T-helper 1 cell treated with Interleukin-12 subunit alpha and Interleukin-12 subunit beta and Interleukin-4 antibody, amounts not matched to agents 30 ng/mL and 1 ng/mL, for 36 hours (primary cell): Measurements from ENCODE around the gene PNLIPRP1. TPM values are rescaled to one million over a fixed set of nuclear protein-coding genes. Genes with fewer than 3 reads are reported as not detected.

Experiments used
- intact Hi-C: fragments of 100-400 bp; cut with micrococcal nuclease; formaldehyde crosslinking; loops from one replicate; pipeline ENCODE4 v1.15.1; 2024
- total RNA-seq: library from RNA; stranded (reverse); gene quantifications from 2 replicates; pipeline ENCODE4 v1.2.3, GENCODE V29; 2022

Gene PNLIPRP1
- total RNA-seq, 1 donor from 2014 or later = not detected

DNA sequence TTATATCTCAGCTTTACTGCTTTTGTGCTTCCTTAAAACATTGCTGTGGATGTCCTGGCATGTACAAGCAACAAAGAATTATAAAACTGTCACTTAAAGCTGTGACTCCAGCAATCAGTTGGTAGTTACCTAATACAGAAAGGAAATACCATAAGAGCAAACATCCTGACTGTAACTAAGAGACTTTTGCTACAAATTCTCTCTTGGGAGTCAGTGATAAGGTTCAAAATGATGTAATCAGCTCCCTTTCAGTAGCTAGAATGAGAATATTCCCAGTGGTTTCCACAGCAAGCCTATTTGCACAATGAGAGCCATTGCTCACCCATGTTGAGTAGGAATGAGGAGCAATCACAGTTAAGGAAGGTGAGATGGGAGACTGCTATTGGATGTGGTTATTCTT is 7.6 kb downstream of the PNLIPRP1 start:
- intact Hi-C loops = no loop called here

- intact Hi-C loops = no loop called here
These were observed 9.2 kb downstream of the PNLIPRP1 start for GRCh38 chr10:116599991-116600390.

DNA sequence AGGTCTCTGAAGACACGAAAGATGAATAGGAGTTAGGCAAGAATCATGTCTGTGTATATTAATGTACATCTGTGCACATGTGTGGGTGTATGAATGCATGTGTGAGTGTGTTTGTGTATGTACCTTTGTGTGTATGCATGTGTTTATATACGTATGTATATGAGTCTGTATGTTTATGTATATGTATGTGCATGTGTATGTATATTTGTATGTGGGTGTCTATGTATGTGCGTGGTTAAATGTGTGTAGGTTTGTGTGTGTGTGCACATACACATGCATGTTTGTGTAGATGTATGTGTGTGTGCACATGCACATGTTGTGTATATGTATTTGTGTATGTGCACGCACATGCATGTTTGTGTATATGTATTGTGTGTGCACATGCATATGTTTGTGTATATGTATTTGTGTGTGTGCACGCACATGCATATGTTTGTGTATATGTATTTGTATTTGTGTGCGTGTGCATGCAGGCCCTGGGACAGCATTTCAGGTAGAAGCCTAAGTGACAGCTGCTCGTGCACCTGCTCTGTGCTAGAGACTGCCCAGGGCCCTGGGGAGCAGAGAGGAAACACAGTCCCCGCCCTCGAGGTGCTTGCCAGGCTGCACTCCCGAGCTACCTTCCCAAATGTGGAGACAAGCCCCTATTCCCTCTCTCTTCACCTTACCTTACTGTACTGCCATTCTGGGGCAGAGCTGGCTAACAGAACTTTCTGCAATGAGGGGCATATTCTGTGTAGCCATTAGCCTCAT is 12.1 kb downstream of the PNLIPRP1 start:
- intact Hi-C loops = no loop called here

DNA sequence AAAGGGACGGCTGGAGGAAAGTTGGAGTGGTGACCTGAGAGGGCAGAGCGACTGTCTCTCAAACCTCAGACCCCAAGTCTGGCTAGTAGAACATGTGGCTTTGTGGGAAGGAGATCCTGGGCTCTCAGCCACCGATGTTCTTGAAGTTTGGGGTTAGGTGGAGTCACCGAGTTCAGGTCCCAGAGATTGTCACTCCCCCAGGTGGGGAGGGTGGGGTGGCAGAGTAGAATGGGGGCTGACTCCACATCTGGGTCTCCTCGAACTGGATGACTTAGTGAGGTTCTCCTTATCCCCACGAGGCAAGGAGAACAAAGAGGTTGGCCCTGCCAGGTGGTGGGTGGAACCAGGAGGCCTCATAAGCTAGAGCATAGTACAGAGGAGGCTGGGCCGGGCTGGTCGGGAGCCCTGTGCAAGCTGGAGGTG is 15.3 kb downstream of the PNLIPRP1 start:
- intact Hi-C loops = no loop called here

DNA sequence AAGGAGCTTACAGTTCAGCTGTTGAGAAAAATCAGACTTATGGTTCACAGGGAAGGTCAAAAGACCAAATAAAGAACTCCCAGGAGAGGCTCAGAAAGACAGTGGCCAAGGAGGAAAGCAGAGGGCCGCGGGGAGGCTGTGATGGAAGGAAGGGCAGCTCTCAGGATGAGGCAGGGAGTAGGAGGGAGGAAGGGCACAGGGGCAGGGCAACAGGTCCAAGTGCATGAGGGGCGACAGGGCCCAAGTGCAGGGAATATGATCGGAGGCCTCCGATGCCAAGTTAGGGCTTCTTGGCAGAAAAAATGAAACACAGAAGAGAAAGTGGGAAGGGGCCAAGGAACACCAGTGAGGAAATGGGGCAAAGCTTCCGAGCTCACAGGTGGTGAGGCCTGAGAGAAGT is 16.6 kb downstream of the PNLIPRP1 start:
- intact Hi-C loops = no loop called here

GRCh38 chr10:116608686-116609594 is 18.2 kb downstream of the PNLIPRP1 start:
- intact Hi-C loops = no loop called here

- intact Hi-C loops = no loop called here
These were observed 19.8 kb downstream of the PNLIPRP1 start for GRCh38 chr10:116610443-116611152.

GRCh38 chr10:116611153-116611545 is 20.4 kb downstream of the PNLIPRP1 start:
- intact Hi-C loops = no loop called here

DNA sequence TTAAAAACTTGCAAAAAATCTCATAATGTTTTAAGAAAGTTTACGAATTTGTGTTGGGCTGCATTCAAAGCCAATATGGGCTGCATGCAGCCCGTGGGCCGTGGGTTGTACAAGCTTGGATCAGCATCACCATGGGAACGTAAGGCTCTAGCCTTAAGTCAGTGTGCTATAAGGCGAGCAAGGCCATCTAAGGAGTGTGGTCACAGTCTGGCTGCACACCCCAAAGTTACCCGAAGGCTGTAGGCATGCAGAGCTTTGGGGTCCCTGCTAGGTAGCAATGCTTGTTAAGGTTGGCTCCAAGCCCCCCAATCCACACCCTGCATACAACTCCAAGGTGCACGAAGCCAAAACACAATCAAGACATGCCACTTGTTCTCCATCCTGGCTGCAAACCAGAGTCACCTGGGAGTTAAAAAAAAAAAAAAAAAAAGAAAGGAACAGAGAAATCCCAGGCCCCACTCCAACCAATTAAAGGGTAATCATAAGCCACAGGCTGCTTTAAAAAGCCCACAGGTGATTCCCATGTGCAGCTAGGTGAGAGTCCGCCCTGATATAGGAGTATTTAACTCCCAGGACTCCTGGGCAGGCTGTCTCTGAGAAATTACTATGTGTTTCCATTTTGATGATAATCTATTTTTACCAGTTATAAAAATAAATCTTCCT is 21.5 kb downstream of the PNLIPRP1 start:
- intact Hi-C loops = no loop called here

GRCh38 chr10:116613471-116613870 is 22.7 kb downstream of the PNLIPRP1 start:
- intact Hi-C loops = no loop called here

GRCh38 chr10:116614796-116615195 is 24.0 kb downstream of the PNLIPRP1 start:
- intact Hi-C loops = no loop called here

DNA sequence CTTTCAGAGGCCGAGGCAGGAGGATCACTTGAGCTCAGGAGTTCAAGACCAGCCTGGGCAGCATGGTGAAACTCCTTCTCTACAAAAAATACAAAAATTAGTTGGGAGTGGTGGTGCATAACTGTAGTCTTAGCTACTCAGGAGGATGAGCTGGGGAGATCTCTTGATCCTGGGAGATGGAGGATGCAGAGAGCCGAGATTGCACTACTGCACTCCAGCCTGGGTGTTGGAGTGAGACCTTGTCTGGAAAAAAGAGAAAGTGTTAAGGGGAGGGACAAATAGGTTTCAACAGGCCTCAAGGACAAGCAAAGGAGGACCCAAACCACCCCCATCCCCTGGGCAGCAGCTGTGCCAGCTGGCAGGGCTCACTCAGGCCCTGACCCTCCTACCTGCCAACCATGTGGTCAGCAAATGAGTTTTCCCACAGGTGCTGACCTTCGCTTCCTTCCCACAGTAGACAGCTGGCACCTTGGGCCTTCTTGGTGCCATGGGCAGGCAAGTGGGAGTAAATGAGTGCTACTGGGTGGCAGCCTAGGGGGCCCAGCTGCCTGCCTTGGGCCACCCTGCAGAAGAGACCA is 24.5 kb downstream of the PNLIPRP1 start:
- intact Hi-C loops = no loop called here

GRCh38 chr10:116620423-116621400 is 30.0 kb downstream of the PNLIPRP1 start, which contains the start of gene PNLIPRP2:
Gene PNLIPRP2 (plus strand): TSS chr10:116620953.
- intact Hi-C loops = no loop called here

DNA sequence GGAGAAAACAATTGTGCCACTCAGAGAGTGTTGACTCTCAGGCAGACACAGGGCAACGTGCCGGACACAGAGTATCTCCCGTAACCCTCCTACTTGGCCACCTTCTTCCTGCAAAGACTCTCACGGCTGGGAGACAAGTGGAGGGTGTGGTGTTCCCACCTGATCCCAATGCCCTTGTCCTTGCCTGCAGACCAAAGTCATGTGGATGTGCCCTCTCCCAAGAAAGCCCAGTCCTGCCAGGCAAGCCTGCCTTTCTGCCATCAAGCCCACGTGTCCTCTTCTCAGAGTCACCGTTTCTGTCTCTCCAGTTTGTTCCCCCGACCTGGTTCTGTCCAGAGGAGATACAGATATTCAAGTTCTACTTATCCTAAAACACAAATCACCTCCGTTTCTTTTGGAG is 30.7 kb downstream of the PNLIPRP1 start:
- intact Hi-C loops = no loop called here

DNA sequence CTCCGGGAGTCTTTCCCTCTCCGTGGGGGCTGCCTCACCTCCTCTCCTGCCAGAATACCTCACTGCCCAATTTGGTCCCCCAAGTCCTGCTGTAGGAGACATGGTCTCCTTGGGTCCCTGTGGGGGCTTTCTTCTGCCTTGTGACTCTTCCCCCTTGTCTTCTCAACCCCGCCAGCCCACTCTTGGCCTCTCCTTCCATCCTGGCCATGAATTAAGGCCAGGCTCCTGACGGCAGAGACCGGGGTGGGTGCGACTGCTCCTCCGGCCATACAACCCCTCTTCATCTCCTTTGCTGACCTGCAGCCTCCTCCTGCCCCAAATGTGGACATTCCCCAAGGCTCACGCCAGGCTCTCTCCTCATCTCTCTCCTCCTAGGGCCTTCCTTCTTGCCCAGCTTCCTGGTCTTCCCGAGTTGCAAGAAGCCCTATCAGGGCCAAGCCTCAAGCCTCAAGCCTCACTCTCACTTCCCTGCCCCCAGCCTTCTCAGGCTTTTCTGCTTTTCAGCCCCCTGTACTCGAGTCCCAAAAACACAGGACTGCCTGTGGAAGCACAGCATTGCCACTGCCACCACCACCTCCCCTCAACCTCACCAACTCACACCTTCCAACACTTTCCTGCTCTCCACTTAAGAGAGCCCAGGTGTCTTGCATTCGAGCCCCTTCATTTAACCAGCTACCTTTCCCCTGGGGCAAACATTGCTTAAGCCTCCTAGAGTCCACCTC is 31.3 kb downstream of the PNLIPRP1 start:
- intact Hi-C loops = no loop called here

- intact Hi-C loops = no loop called here
These were observed 35.1 kb downstream of the PNLIPRP1 start for GRCh38 chr10:116625845-116626244.

DNA sequence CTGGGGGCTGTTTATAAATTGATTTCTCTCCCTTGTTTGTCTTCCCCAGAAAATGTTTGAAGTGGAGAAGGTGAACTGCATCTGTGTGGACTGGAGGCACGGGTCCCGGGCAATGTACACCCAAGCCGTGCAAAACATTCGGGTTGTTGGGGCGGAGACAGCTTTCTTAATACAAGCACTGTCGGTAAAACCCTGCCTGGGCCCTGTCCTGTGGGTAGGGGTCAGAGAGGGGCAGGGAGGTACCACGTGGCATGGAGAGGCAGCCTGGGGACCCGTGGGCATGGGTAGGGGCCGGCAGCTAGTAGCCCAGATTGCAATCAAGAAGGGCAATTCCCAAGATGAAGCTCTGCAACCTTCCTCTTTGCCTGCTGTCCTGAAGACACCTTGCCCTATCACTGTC is 36.1 kb downstream of the PNLIPRP1 start:
- intact Hi-C loops = no loop called here

GRCh38 chr10:116627386-116627933 is 36.7 kb downstream of the PNLIPRP1 start:
- intact Hi-C loops = no loop called here

GRCh38 chr10:116629340-116629739 is 38.6 kb downstream of the PNLIPRP1 start:
- intact Hi-C loops = no loop called here
